ENCODE results near the gene PTPRM. TPM values are rescaled to one million over a fixed set of nuclear protein-coding genes. Genes with fewer than 3 reads are reported as not detected.

The PTPRM gene
- total RNA-seq, 1 experiment from 2014 or later = not detected

- BruUV-seq (replicated peaks) = no TSS peak
Observed at GRCh38 chr18:7688580-7688979, 121.5 kb downstream of the PTPRM start.

GRCh38 chr18:7691206-7691605, 124.1 kb downstream of the PTPRM start:
- CTCF ChIA-PET = no interaction called here
- Histone ChIP-seq H3K27ac (ENCODE audit: low read depth, low read length, poor library complexity, severe bottlenecking) (no peak overlapping the region), H3K9me3 (ENCODE audit: low read depth, low read length, poor library complexity, severe bottlenecking) (peaks cover 8% of the 10 kb centered on the region), H3K4me1 (ENCODE audit: insufficient read depth, low read length, poor library complexity, severe bottlenecking) (no peaks in the 10 kb centered on the region), H3K4me3 (ENCODE audit: low read depth, low read length, poor library complexity, severe bottlenecking) (no peak overlapping the region), H3K36me3 (ENCODE audit: insufficient read depth, low read length, poor library complexity, severe bottlenecking) (no peaks in the 10 kb centered on the region), H3K27me3 (replicated peaks; ENCODE audit: insufficient read depth, low read depth, low read length, poor library complexity) (no peaks in the 10 kb centered on the region)
- no TSS peak for BruUV-seq (replicated peaks)
- TF ChIP-seq EZH2 (IDR thresholded peaks at IDR 0.05; ENCODE audit: borderline replicate concordance, low read depth, low read length, poor library complexity, severe bottlenecking) (no peak), CTCF (conservative IDR thresholded peaks at IDR 0.05; ENCODE audit: low read depth, low read length) (no peak)
- intact Hi-C loops (cut with micrococcal nuclease; ENCODE audit: unreplicated experiment) = no loop called here
- POLR2A ChIA-PET (ENCODE audit: low non-redundant PET) = no interaction called here
- no peak for DNase-seq (ENCODE audit: low spot score)

More at GRCh38 chr18:7688580-7688979, 121.5 kb downstream of the PTPRM start:
- intact Hi-C loops (cut with micrococcal nuclease; ENCODE audit: unreplicated experiment) = no loop called here
- H3K4me3 ChIP-seq (ENCODE audit: low read depth, low read length, poor library complexity, severe bottlenecking) = no peak overlapping the region
- no peak for TF ChIP-seq EZH2 (IDR thresholded peaks at IDR 0.05; ENCODE audit: borderline replicate concordance, low read depth, low read length, poor library complexity, severe bottlenecking)
- H3K27me3 ChIP-seq (replicated peaks; ENCODE audit: insufficient read depth, low read depth, low read length, poor library complexity) = no peaks in the 10 kb centered on the region
- no peaks in the 10 kb centered on the region for H3K36me3 ChIP-seq (ENCODE audit: insufficient read depth, low read length, poor library complexity, severe bottlenecking)
- no peak for DNase-seq (ENCODE audit: low spot score)
- ChIA-PET CTCF (no interaction called here), POLR2A (ENCODE audit: low non-redundant PET) (no interaction called here)
- H3K4me1 ChIP-seq (ENCODE audit: insufficient read depth, low read length, poor library complexity, severe bottlenecking) = no peaks in the 10 kb centered on the region
- no peak overlapping the region for H3K27ac ChIP-seq (ENCODE audit: low read depth, low read length, poor library complexity, severe bottlenecking)
- peaks cover 10% of the 10 kb centered on the region for H3K9me3 ChIP-seq (ENCODE audit: low read depth, low read length, poor library complexity, severe bottlenecking)

GRCh38 chr18:7696780-7697179, 129.7 kb downstream of the PTPRM start:
- no peaks in the 10 kb centered on the region for H3K36me3 ChIP-seq (ENCODE audit: insufficient read depth, low read length, poor library complexity, severe bottlenecking)
- peaks cover 13% of the 10 kb centered on the region for H3K9me3 ChIP-seq (ENCODE audit: low read depth, low read length, poor library complexity, severe bottlenecking)
- TF ChIP-seq EZH2 (IDR thresholded peaks at IDR 0.05; ENCODE audit: borderline replicate concordance, low read depth, low read length, poor library complexity, severe bottlenecking) = no peak
- TF ChIP-seq CTCF (conservative IDR thresholded peaks at IDR 0.05; ENCODE audit: low read depth, low read length) = no peak
- ChIA-PET POLR2A (ENCODE audit: low non-redundant PET) (no interaction called here), CTCF (no interaction called here)
- intact Hi-C loops (cut with micrococcal nuclease; ENCODE audit: unreplicated experiment) = no loop called here
- H3K27ac ChIP-seq (ENCODE audit: low read depth, low read length, poor library complexity, severe bottlenecking) = no peak overlapping the region
- H3K4me1 ChIP-seq (ENCODE audit: insufficient read depth, low read length, poor library complexity, severe bottlenecking) = no peaks in the 10 kb centered on the region
- H3K27me3 ChIP-seq (replicated peaks; ENCODE audit: insufficient read depth, low read depth, low read length, poor library complexity) = no peaks in the 10 kb centered on the region
- no peak overlapping the region for H3K4me3 ChIP-seq (ENCODE audit: low read depth, low read length, poor library complexity, severe bottlenecking)
- no peak for DNase-seq (ENCODE audit: low spot score)
- BruUV-seq (replicated peaks) = no TSS peak

GRCh38 chr18:7697306-7697705, 130.2 kb downstream of the PTPRM start:
- TF ChIP-seq CTCF (conservative IDR thresholded peaks at IDR 0.05; ENCODE audit: low read depth, low read length) (no peak), EZH2 (IDR thresholded peaks at IDR 0.05; ENCODE audit: borderline replicate concordance, low read depth, low read length, poor library complexity, severe bottlenecking) (no peak)
- ChIA-PET CTCF (no interaction called here), POLR2A (ENCODE audit: low non-redundant PET) (no interaction called here)
- no peaks in the 10 kb centered on the region for H3K36me3 ChIP-seq (ENCODE audit: insufficient read depth, low read length, poor library complexity, severe bottlenecking)
- no peak overlapping the region for H3K4me3 ChIP-seq (ENCODE audit: low read depth, low read length, poor library complexity, severe bottlenecking)
- H3K27me3 ChIP-seq (replicated peaks; ENCODE audit: insufficient read depth, low read depth, low read length, poor library complexity) = no peaks in the 10 kb centered on the region
- H3K9me3 ChIP-seq (ENCODE audit: low read depth, low read length, poor library complexity, severe bottlenecking) = peaks cover 13% of the 10 kb centered on the region
- no TSS peak for BruUV-seq (replicated peaks)
- DNase-seq (ENCODE audit: low spot score) = no peak
- no peak overlapping the region for H3K27ac ChIP-seq (ENCODE audit: low read depth, low read length, poor library complexity, severe bottlenecking)
- H3K4me1 ChIP-seq (ENCODE audit: insufficient read depth, low read length, poor library complexity, severe bottlenecking) = no peaks in the 10 kb centered on the region
- intact Hi-C loops (cut with micrococcal nuclease; ENCODE audit: unreplicated experiment) = no loop called here
